NCI-H510A treated with DMSO at 0.1 percent for 48 hours (cell line): Measurements from ENCODE around the gene WDR6.
A peak's percentile ranks its signal among the peaks of the same experiment; 100 is the strongest.

ENCODE experiments used
- DNase-seq: peaks from one replicate; lab custom pipeline; 2025; lab: John Stamatoyannopoulos, UW

Gene WDR6

GRCh38 chr3:49016414-49017228, 9.4 kb downstream of the WDR6 start:
- DNase-seq = no peak

DNA sequence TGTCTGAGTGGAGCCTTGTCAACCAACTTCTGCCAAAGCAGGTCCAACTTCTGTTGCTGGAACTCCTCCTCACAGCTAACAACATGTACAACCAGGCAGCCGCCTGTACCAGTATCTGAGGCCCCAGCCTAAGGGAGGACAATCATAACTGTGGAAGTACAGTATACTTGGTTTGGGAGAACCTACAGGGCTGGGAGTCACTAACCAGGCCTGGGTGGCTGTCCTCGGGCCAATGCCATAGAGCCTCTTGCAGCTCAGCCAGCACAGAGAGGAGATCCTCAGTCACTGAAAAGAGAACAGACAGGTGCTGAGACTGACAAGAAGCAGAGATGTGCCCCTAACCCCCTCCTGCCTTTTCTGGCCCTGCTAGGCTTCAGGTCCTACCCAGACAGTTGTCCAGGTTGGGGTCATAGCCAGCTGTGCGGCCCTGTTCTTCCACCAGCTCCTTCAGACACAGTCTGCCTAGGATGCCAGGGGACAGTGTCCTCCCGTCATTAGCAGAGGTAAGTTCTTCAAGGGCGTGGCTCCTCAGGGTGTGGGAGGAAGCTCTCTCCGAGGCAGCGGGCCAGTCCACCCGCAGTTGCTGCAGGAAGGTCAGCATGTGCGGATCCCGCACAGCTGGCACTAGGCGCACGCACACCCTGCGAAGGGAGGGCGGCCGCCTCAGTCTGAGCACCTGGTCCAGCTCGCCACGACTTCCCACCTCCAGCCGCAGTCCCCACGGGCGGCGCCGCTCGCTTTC, 10.2 kb downstream of the WDR6 start:
- DNase-seq = no peak

DNA sequence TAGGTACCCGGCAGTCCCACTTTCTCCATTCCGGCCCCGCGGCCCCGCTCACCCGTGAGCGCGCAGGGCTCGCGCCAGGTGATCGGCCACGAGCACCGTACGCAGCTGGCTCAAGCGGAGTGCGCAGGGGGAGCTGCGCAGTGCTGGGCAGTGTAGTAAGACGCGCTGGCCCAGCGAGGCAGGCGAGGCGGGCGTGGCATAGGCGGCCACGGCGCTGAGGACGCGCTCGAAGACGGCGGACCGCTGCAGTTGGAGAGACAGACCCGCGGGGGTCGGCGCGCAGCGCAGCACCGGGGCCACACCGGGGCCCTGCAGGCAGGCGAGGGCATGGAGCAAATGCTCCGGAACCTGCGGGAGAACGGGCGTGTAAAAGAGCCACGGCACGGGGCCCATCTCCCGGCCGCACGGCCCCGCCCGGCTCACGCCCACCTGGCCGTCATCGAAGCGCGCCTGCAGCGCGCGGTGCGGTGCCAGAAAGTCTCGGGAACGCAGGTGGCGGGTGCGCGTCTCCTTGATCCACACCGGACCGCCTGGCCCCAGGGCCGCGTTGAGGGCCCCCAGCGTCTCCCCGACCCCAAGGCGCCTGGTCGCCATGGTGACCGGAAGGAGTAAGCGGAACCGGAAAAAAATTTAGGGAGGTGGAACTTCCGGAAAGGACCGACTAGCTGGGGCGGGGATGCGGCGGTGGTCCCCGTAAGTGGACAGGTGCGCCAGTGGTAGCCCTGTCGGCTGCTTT, 10.9 kb downstream of the WDR6 start, which contains the start of gene DALRD3:
Gene DALRD3 (minus strand): TSS at position 610 of the 736 bp plus-strand sequence. CDS start 16 bp downstream, at position 594.
- DNase-seq = peak; percentile 31

DNA sequence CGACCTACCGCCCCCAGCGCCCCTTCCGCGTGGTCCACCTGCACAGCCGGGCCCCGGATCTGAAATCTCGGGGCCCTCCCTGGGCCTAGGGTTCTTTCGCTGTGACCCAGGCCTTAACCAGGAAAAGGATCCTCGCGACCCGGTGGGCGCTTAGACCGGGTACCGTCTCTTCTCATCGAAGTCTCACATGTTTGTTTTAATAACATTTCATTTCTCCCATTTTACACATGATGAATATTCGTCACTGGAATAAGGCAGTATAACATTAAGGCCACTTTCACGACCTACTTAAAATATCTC, 11.5 kb downstream of the WDR6 start:
- DNase-seq = no peak

- DNase-seq = no peak
Measured at GRCh38 chr3:49019941-49020329, 12.7 kb downstream of the WDR6 start.

DNA sequence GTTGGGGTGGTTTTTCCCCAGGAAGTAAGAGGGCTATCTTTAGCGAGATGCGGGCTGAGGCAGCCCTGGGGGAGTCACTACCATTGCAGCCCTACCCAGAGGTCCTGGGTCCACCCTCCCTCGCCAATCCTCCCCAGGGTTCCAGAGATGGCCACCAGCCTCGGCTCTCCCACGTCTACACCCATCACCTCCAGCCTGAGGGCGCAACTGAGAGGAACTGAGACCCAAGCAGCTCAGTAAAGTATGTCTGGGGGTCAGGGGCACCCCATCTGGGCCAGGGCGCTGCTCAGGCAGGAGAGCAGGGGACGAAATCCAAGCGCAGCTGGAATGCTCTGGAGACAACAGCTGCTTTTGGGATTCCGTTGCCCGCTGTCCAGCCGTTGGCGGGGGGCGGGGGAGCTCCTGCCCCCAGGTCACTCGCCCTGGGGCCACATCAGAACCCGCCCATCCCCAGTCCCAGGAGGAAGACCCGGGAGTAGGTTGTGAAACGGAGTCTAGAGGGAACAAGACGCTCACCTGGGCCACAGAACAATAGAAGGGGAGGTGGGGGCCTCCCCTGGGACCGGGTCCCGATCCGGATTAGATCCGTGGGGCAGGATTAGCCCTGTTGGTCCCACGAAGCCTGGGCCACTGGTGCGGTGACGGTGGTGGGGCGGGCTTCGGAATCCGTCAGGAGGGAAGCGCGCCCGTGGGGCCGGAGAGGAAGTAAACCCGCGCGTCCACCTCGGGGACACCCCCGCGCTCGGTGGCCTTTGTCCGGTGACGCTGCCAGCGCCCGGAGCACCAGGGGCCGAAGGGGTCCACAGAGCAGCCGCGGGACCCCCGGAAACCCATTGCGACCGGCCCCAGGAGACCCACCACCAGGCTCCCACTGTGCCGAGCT, 13.4 kb downstream of the WDR6 start:
- DNase-seq = no peak

- DNase-seq = peak; percentile 95
Measured at GRCh38 chr3:49021213-49021812, 14.1 kb downstream of the WDR6 start.

- peak; percentile 95 for DNase-seq
Measured at GRCh38 chr3:49021813-49022687, 14.9 kb downstream of the WDR6 start, which contains the start of gene NDUFAF3. NDUFAF3 (plus strand) TSS chr3:49022121; CDS start chr3:49022145, 24 bp downstream.

GRCh38 chr3:49022688-49023171, 15.5 kb downstream of the WDR6 start:
- no peak for DNase-seq

- no peak for DNase-seq
Measured at GRCh38 chr3:49023775-49024174, 16.6 kb downstream of the WDR6 start.

DNA sequence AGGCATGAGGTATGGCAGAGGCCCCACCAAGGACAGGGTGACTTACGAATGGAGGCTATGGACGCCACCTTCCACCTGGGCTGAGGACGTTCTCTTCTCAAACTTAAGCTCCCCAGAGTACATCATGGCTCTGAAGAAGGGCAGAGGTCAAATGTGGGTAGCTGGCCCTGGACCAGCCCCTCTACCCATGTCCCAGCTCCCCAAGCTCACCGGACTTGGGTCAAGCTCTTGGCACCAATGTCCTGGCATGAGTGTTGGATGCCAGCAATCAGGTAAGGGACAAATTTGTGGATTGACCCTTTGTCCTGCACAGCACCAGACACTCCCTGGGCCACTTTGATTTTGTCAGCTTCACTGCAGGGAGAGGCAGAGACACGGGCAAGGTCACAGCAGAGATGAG, 17.3 kb downstream of the WDR6 start:
- DNase-seq = no peak

DNA sequence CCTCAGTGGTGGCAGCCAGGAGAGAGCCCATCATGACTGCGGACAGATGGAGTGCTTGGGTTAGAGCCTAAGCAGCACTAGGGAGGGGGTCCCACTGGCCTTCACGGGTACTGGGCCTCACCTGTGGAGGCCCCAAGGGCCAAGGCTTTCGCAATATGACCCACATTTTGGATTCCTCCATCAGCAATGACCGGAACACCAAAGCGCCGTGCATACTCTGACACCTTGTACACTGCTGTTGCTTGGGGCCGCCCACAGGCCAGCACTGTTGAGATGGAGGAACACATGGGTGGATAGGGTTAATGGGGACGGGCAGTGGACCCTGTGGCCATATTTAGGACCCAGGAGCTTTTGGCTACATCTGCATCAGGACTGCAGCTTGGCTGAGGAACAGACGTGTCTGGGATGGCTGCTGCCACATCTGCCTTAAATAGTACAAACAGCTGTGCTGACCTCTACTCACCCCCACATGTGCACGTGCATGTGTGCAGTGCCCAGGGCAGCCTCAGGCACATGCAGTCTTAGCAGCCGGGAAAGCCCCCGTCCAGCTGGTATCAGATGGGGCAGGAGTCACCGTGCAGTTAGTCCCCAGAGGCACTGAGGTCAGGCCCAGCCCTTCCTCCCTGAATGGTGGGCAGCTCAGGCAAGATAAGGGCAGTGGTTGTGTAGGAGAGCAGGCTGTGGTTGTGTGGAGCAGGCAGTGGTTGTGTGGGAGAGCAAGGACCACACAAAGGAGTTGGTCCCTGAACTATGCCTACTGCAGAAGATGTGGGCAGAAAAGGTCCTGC, 18.0 kb downstream of the WDR6 start:
- DNase-seq = no peak

DNA sequence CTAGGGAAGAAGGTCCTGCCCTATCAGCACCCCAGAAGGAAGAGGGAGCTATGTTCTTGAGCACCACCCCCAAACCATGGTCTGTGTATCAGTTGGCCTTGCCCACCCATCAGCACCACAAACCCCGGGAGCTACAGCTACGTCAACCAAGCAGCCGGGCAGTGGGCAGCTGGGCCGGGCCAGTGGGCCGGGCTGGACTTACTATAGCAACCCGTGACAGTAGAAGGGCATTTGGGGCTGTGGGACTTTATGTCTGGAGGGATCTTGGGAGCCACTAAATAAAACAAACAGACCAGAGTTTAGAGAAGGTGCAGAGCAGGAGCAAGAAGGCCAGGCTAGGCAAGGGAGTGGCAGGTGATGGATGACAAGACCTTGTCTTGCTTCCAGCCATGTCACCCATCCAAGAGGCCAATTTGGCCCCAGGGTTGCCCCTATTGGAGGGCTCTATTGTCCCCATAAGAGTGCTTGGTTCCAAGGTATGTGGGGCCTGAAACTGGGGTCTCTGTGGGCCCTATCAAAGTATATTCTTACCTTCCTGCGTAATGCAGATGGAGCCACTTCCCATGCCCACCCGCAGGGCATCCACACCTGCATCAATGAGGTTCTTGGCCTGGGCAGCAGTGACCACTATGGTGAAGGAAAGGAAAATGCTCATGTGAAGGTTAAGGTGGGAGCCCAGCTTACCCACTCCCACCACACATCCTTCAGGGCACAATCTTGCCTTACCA, 18.8 kb downstream of the WDR6 start:
- DNase-seq = no peak

- no peak for DNase-seq
Measured at GRCh38 chr3:49026536-49026935, 19.3 kb downstream of the WDR6 start.

DNA sequence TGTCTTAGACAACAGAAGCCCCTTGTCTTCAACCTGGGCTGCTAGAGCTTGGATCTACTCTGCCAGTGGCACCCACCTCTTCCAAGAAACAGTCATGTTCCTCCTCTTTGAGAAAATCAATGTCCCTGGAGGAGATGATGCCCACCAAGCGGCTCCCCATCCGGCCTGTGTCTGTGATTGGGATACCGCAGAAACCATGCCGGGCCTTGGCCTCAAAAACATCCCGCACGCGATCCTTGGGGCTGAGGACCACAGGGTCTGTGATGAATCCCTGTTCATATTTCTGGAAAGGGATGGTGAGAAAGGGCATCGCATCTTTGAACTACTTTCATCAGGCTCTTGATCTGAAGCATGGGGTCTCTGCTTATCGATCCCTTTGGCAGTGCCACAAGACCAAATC, 20.4 kb downstream of the WDR6 start:
- no peak for DNase-seq

DNA sequence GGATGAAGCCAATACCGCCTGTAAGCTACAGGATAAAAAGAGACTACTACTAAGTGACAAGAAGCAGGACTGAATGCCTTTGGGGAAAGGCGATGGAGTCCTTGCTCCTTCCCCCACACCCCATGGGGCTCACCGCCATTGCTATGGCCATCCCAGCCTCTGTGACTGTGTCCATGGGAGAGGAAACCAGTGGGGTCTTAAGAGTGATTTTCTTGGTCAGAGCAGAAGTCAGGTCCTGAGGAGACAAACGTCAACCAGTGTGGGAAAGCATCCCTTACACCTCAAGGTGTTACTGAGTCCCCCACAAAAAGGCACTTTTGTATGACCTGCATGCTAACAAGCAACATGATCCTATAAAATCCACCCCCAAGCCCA, 21.1 kb downstream of the WDR6 start:
- DNase-seq = no peak

DNA sequence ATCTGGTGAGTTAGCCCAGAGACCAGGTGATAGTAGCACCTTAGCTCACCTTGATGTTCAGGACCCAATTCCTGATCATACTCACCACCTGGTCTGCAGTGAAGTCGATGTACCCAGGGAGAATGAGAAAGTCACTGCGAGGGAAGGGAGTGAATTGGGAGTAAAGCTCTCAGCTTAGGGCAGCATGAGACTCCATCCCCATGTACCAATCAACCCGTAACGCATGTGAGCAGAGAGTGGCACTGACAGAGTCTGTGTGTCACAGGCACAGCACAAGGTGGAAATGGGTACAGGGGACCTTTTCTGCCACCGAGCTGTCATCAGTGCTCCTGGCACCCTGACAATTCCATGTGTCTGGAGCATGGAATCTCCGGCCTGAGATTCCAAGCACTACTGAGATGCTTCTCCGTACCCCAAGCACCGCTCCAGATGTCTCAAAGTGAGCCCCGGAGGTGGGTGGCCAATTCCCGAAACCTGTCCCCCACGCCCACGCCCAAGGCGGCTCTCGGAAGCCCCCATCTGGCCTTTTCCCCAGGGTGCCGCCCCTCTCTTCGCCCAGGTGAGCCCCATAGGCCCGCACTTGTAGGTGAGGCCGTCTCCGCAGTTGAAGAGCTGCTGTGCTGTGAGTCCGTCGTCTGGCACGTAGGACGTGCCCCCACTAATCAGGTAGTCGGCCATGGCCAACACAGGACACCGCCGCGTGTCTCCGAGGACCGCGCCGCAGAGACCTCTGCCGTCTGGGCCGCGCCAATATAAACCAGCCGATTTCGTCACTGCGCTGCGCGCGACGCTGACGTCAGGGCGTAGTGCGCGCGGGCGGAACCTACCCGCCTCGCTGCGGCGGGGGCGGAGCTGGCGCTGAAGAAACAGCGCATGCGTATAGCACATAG, 21.7 kb downstream of the WDR6 start, which contains the start of gene IMPDH2:
Gene IMPDH2 (minus strand): TSS at position 726 of the 890 bp plus-strand sequence. CDS start 48 bp downstream, at position 678.
- DNase-seq = peak; percentile 72

DNA sequence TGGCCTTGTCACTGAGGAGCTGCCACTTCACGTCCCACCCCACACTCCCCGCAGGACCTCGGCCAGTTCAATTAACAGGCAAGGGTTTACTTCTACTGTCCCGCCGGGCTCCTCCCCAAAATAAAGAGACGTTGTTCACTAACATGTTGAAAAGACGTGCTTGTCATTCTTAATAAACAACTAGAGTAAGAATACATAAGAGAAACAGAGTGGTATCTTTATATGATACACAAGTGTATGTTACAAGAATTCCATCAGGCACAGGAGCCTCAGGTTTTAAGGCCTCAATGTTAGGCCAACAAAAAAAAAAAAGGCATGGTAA, 22.3 kb downstream of the WDR6 start:
- DNase-seq = no peak
